A549 (cell line): Measurements from ENCODE around the gene TBC1D22A. TPM values are rescaled to one million over a fixed set of nuclear protein-coding genes. Genes with fewer than 3 reads are reported as not detected.

Experiments used
- ATAC-seq, 2 experiments: fragments of 200-7000 bp in 1 of 2; fragments of >200 bp in 1 of 2; cut with Nextera tagmentation in 1 of 2; cut with Tn5 transposase in 1 of 2; 3 replicates each; pipeline versions ENCODE4 v1.8.0 to v1.9.1; 2018 to 2020; ENCODE audit warnings: mild to moderate bottlenecking in 1 of 2, moderate library complexity in 1 of 2
- CTCF ChIA-PET: fragments of 300-600 bp; sonication (Branson Sonifier 250); formaldehyde crosslinking; extraction: SDS; loops from one replicate; lab custom pipeline; 2021; ENCODE audit warnings: antibody characterized with exemption, inconsistent platforms; lab: Yijun Ruan, JAX
- POLR2A ChIA-PET: fragments of 350-600 bp; formaldehyde crosslinking; extraction: SDS; loops from one replicate; lab custom pipeline; 2021; ENCODE audit warnings: antibody characterized with exemption, inconsistent platforms; lab: Yijun Ruan, JAX
- DNase-seq, 2 experiments: peaks; one replicate each; pipeline versions ENCODE4 v3.0.0 to v3.0.0-alpha.2; 2011 to 2016; ENCODE audit warnings: low read depth in 1 of 2, low spot score in 1 of 2
- FAIRE-seq: peaks from 2 replicates; lab custom pipeline; 2011; peaks lifted over from hg19 to GRCh38; lab: Jason Lieb, UNC
- H3K27ac ChIP-seq, 2 experiments: fragments of >200 bp; sonication (Bioruptor Twin); formaldehyde crosslinking; 3 replicates each; pipeline ENCODE4 v1.5.1; 2016 to 2017
- H3K4me1 ChIP-seq: fragments of >200 bp; sonication (Bioruptor Twin); formaldehyde crosslinking; 3 replicates; pipeline ENCODE4 v1.6.1; 2016
- H3K4me2 ChIP-seq: fragments of >200 bp; sonication (Bioruptor Twin); formaldehyde crosslinking; 3 replicates; pipeline ENCODE4 v1.6.1; 2016
- H3K4me3 ChIP-seq: fragments of >200 bp; sonication (Bioruptor Twin); formaldehyde crosslinking; 3 replicates; pipeline ENCODE4 v1.5.1; 2016
- H3K9me3 ChIP-seq: fragments of >200 bp; sonication (Bioruptor Twin); formaldehyde crosslinking; 3 replicates; pipeline ENCODE4 v1.6.1; 2016
- CHD4 ChIP-seq: fragments of 200-600 bp; sonication (generic); IDR thresholded peaks from 2 replicates; pipeline ENCODE4 v1.6.1; 2016; ENCODE audit warnings: antibody characterized with exemption, mild to moderate bottlenecking, borderline replicate concordance
- EHMT2 ChIP-seq: fragments of 200-600 bp; sonication (generic); IDR thresholded peaks from 2 replicates; pipeline ENCODE4 v1.6.1; 2016; ENCODE audit warnings: antibody characterized with exemption, low read depth, mild to moderate bottlenecking, moderate library complexity
- EP300 ChIP-seq, 2 experiments: fragments of >200 bp; sonication (Bioruptor Twin); formaldehyde crosslinking; IDR thresholded peaks; 2 replicates in 1 of 2; 3 replicates in 1 of 2; pipeline ENCODE4 v1.6.1; 2016 to 2017
- ESRRA ChIP-seq: fragments of 150-350 bp; IDR thresholded peaks from 2 replicates; pipeline ENCODE4 v1.6.1; 2014; ENCODE audit warnings: mild to moderate bottlenecking, low read length, borderline replicate concordance
- FOSB ChIP-seq: fragments of 250-450 bp; sonication (Bioruptor Pico); IDR thresholded peaks from 2 replicates; pipeline ENCODE4 v1.5.0; 2020; ENCODE audit warnings: mild to moderate bottlenecking, moderate library complexity
- HEYL ChIP-seq: fragments of 250-450 bp; sonication (Bioruptor Pico); IDR thresholded peaks from 2 replicates; pipeline ENCODE4 v1.8.0; 2021; ENCODE audit warnings: mild to moderate bottlenecking, moderate library complexity
- HOXA7 ChIP-seq: fragments of 250-450 bp; sonication (Bioruptor Pico); IDR thresholded peaks from 2 replicates; pipeline ENCODE4 v1.5.0; 2020; ENCODE audit warnings: mild to moderate bottlenecking, moderate library complexity
- HOXB13 ChIP-seq: fragments of 250-450 bp; sonication (Bioruptor Pico); IDR thresholded peaks from 2 replicates; pipeline ENCODE4 v1.5.0; 2020; ENCODE audit warnings: low read depth, mild to moderate bottlenecking, moderate library complexity
- JUN ChIP-seq, 2 experiments: fragments of >200 bp; sonication (Bioruptor Twin); formaldehyde crosslinking; IDR thresholded peaks; 2 replicates in 1 of 2; 3 replicates in 1 of 2; pipeline ENCODE4 v1.6.1; 2016 to 2017
- KDM1A ChIP-seq: fragments of 200-600 bp; sonication (generic); IDR thresholded peaks from 2 replicates; pipeline ENCODE4 v1.6.1; 2016; ENCODE audit warnings: low read depth, mild to moderate bottlenecking
- KDM5A ChIP-seq: fragments of 200-600 bp; sonication (generic); IDR thresholded peaks from 2 replicates; pipeline ENCODE4 v1.6.1; 2016; ENCODE audit warnings: antibody characterized with exemption, mild to moderate bottlenecking
- MAFK ChIP-seq: fragments of 450-650 bp; IDR thresholded peaks from 2 replicates; pipeline ENCODE4 v1.6.1; 2014; ENCODE audit not compliant: partially characterized antibody
- MYC ChIP-seq: IDR thresholded peaks from 2 replicates; pipeline ENCODE4 v1.6.1; 2012; ENCODE audit warnings: mild to moderate bottlenecking, inconsistent platforms, low read length, improper control_type of control experiment, borderline replicate concordance
- NFE2L2 ChIP-seq: fragments of 150-350 bp; conservative IDR thresholded peaks from 2 replicates; pipeline ENCODE4 v1.6.1; 2014; ENCODE audit warnings: low read length
- POLR2AphosphoS2 ChIP-seq: conservative IDR thresholded peaks from 2 replicates; pipeline ENCODE4 v1.6.1; 2012; ENCODE audit warnings: low read length, improper control_type of control experiment, inconsistent platforms
- RAD21 ChIP-seq, 2 experiments: fragments of >200 bp in 1 of 2; sonication (Bioruptor Twin) in 1 of 2; formaldehyde crosslinking in 1 of 2; IDR thresholded peaks in 1 of 2; conservative IDR thresholded peaks in 1 of 2; 2 replicates in 1 of 2; 3 replicates in 1 of 2; pipeline ENCODE4 v1.6.1; 2012 to 2018; ENCODE audit warnings: inconsistent platforms in 1 of 2
- RFX5 ChIP-seq: fragments of 450-650 bp; IDR thresholded peaks from 2 replicates; pipeline ENCODE4 v1.7.1; 2014; ENCODE audit warnings: antibody characterized with exemption, mild to moderate bottlenecking, moderate library complexity
- SREBF2 ChIP-seq: fragments of 450-650 bp; IDR thresholded peaks from 2 replicates; pipeline ENCODE4 v1.6.1; 2014; ENCODE audit warnings: mild to moderate bottlenecking, moderate library complexity
- ZNF302 ChIP-seq: fragments of 250-450 bp; sonication (Bioruptor Pico); IDR thresholded peaks from 2 replicates; pipeline ENCODE4 v1.9.0; 2021; ENCODE audit warnings: inconsistent platforms, mild to moderate bottlenecking, moderate library complexity
- WGBS: methylation state at CpG from one replicate; pipeline ENCODE4 v1.1.6; 2017; ENCODE audit errors: missing lambda C conversion rate; 5-methylcytosine and 5-hydroxymethylcytosine counted together
- polyA plus RNA-seq, 4 experiments: library from polyadenylated mRNA; depleted of rRNA in 3 of 4; stranded (reverse); fragments of >200 nt; fragmentation: RNase III in 1 of 4; extraction: RNeasy Plus Mini Kit Qiagen cat#74134 plus additional on column Dnase treatment in 1 of 4; gene quantifications; 2 replicates in 3 of 4; 3 replicates in 1 of 4; pipeline ENCODE4 v1.2.3, GENCODE V29; 2011 to 2017
- TF ChIP-seq, protein P1 (sequence below): fragments of >200 bp; sonication (Bioruptor Twin); formaldehyde crosslinking; IDR thresholded peaks from 3 replicates; pipeline ENCODE4 v1.6.1; 2016
- TF ChIP-seq, protein P2 (sequence below): fragments of 150-350 bp; IDR thresholded peaks from 2 replicates; pipeline ENCODE4 v1.6.1; 2014; ENCODE audit warnings: low read depth, mild to moderate bottlenecking, low read length
- TF ChIP-seq, protein P3 (sequence below): IDR thresholded peaks from 2 replicates; pipeline ENCODE4 v1.6.1; 2012

TBC1D22A gene
- polyA plus RNA-seq, 2 of the 4 experiments (the other 2 are of a cell fraction), result 8.9 to 10.8 TPM

DNA sequence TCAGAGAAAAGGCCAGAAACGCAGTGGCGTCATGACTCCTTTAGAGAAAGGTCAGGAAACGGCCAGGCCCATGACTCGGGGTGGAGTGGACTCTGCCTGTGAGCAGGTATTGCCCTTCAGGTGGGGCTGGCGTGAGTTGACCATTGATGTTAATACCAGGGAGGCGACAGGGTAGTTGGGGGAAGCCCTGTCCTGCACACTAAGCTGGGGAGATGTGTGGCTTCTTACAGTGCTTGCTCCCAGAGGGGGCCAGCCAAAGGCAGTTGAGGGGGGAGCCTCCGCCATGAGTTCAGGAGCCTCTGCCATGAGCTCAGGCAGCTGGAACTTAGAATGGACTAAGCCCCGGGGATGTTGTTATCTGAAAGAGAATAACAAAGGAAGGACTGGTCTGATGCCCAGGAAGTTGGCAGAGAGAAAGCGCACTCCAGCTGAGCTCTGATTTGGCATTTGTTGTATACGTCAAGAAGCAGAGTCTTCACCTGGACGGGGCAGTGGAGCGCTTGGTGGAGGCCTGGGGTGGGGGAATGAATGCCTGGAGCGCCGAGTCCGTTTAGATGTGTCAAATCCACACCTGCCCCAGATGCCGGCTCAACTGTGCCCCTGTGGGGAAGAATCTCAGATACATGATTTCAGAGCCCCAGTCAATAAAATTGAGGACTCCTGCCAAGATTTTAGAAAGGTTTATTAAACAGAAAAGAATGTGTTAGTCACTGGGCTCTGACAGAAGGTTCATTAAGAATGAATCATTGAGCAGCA, 222.5 kb downstream of the TBC1D22A start:
- Histone ChIP-seq H3K4me1 (no peaks in the 10 kb centered on the region), H3K9me3 (no peaks in the 10 kb centered on the region), H3K4me2 (no peak overlapping the region), H3K27ac (no peak overlapping the region), H3K4me3 (no peak overlapping the region)
- no peak for FAIRE-seq
- no peak for TF ChIP-seq HOXA7
- TF ChIP-seq EP300 (IDR thresholded peaks at IDR 0.05), result no peak
- no peak for TF ChIP-seq KDM1A
- TF ChIP-seq MYC, result no peak
- TF ChIP-seq POLR2AphosphoS2, result no peak
- TF ChIP-seq ZNF302 (CRISPR knock-in tag), result no peak
- TF ChIP-seq JUN (IDR thresholded peaks at IDR 0.05), result no peak
- TF ChIP-seq HOXB13, result no peak
- no peak for DNase-seq
- WGBS, result 88% methylated on average over 16 of the region's 16 CpGs
- POLR2A ChIA-PET, result no interaction called here
- ATAC-seq, result no peak
- CTCF ChIA-PET, result interaction anchor here (1.0 to 1.4 kb wide), 3 partner anchors 13 to 181 kb away, joined by 3 to 4 read pairs (median 4); no protein-coding TSS in a partner anchor

DNA sequence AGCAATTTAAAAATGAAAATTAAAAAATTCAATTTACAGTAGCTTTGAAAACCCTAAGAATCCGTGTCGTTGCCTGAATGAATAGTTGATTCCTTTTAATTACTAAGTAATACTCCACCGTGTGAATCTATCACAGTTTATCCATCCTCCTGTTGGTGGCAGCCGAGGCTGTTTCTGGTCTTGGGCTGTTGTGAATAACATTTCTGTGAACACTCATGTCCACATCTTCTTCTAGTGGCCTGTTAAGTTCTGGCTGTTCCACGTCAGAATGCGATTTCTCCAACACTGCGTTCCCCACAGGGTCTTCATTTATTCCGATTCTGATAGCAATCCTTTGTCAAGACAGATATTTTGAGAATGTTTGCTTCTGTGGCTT, 223.0 kb downstream of the TBC1D22A start:
- ChIA-PET CTCF (interaction anchor here (1.0 to 1.4 kb wide), 3 partner anchors 12 to 182 kb away, joined by 3 to 4 read pairs (median 4); no protein-coding TSS in a partner anchor), POLR2A (no interaction called here)
- Histone ChIP-seq H3K4me1 (no peaks in the 10 kb centered on the region), H3K4me2 (no peak overlapping the region), H3K27ac (no peak overlapping the region), H3K9me3 (no peaks in the 10 kb centered on the region), H3K4me3 (no peak overlapping the region)
- TF ChIP-seq RFX5 (no peak), MYC (no peak), KDM5A (no peak), MAFK (no peak), FOSB (CRISPR knock-in tag) (no peak), JUN (IDR thresholded peaks at IDR 0.05) (no peak), RAD21 (conservative IDR thresholded peaks at IDR 0.05 in 1 of 2, IDR thresholded peaks at IDR 0.05 in 1 of 2) (no peak), SREBF2 (no peak), HOXB13 (no peak)
- TF ChIP-seq, protein P1, sequence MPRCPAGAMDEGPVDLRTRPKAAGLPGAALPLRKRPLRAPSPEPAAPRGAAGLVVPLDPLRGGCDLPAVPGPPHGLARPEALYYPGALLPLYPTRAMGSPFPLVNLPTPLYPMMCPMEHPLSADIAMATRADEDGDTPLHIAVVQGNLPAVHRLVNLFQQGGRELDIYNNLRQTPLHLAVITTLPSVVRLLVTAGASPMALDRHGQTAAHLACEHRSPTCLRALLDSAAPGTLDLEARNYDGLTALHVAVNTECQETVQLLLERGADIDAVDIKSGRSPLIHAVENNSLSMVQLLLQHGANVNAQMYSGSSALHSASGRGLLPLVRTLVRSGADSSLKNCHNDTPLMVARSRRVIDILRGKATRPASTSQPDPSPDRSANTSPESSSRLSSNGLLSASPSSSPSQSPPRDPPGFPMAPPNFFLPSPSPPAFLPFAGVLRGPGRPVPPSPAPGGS, result no peak
- TF ChIP-seq, protein P2, sequence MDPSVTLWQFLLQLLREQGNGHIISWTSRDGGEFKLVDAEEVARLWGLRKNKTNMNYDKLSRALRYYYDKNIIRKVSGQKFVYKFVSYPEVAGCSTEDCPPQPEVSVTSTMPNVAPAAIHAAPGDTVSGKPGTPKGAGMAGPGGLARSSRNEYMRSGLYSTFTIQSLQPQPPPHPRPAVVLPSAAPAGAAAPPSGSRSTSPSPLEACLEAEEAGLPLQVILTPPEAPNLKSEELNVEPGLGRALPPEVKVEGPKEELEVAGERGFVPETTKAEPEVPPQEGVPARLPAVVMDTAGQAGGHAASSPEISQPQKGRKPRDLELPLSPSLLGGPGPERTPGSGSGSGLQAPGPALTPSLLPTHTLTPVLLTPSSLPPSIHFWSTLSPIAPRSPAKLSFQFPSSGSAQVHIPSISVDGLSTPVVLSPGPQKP, result no peak
- FAIRE-seq (no peak), DNase-seq (no peak), ATAC-seq (no peak)
- 86% methylated on average over 8 of the region's 8 CpGs for WGBS

DNA sequence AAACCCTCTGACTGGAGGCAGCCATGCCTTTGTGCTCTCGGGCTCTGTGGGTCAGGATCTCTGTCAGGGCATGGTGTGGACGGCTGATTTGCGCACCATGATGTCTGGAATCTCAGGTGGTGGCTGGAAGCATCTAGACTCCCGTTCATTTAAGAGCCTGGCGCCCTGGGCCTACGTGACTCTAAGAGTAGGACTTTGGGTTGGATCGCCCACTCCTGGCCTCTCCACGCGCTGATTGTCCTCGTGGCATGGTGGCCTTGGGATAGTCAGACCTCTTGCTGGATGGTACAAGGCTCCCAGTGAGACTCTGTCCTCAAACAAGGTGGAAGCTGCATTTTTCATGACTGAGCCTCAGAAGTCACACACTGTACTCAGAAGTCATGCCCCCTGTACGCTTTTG, 224.3 kb downstream of the TBC1D22A start:
- no peak for DNase-seq
- Histone ChIP-seq H3K9me3 (no peaks in the 10 kb centered on the region), H3K4me3 (no peak overlapping the region), H3K4me1 (no peaks in the 10 kb centered on the region), H3K27ac (no peak overlapping the region), H3K4me2 (no peak overlapping the region)
- ChIA-PET POLR2A (no interaction called here), CTCF (no interaction called here)
- TF ChIP-seq POLR2AphosphoS2, result no peak
- no peak for TF ChIP-seq EP300 (IDR thresholded peaks at IDR 0.05)
- no peak for TF ChIP-seq MAFK
- TF ChIP-seq, protein P3, sequence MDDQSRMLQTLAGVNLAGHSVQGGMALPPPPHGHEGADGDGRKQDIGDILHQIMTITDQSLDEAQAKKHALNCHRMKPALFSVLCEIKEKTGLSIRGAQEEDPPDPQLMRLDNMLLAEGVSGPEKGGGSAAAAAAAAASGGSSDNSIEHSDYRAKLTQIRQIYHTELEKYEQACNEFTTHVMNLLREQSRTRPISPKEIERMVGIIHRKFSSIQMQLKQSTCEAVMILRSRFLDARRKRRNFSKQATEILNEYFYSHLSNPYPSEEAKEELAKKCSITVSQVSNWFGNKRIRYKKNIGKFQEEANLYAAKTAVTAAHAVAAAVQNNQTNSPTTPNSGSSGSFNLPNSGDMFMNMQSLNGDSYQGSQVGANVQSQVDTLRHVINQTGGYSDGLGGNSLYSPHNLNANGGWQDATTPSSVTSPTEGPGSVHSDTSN, result no peak
- no peak for TF ChIP-seq EHMT2
- no peak for TF ChIP-seq CHD4
- TF ChIP-seq HOXB13, result no peak
- TF ChIP-seq ESRRA, result no peak
- TF ChIP-seq HEYL (CRISPR knock-in tag), result no peak
- TF ChIP-seq NFE2L2, result no peak
- ATAC-seq, result no peak
- no peak for FAIRE-seq
- WGBS, result 97% methylated on average over 11 of the region's 11 CpGs
